GM18505 (cell line): ENCODE measurements around the gene MAML1.
"Not testable (repeated sequence)": the region's sequence is repeated elsewhere in the genome, so short reads cannot be mapped to it uniquely, and the experiment has no call there.

Source experiments
- ATAC-seq: cut with Tn5 transposase; IDR thresholded peaks from one replicate; pipeline ENCODE4 v1.9.1; 2021; ENCODE audit not compliant: unreplicated experiment
- POLR2A ChIP-seq: IDR thresholded peaks from 4 replicates; pipeline ENCODE4 v1.6.1; 2011; ENCODE audit warnings: borderline replicate concordance; ENCODE audit not compliant: insufficient read depth, insufficient read length; ENCODE audit errors: extremely low read depth

The MAML1 gene

DNA sequence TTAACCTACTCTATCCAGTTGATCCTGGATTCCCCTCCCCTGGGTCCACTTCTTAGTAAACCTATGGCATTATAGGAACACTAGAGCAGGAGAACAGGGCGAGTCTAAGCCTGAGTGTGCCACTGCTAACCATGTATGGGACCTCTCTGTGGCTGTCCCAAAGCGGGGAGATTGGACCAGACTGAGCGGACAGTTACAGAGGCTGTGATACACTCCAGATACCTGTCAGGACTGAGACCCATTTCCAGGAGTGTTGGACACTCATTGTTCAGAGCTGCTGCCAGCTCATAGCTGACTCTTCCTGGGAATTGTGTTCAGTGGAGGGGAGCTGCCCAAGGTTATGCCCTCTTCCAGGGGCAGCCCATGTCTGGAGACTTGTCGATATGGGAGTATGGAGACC, 49.2 kb downstream of the MAML1 start:
- no peak for TF ChIP-seq POLR2A

DNA sequence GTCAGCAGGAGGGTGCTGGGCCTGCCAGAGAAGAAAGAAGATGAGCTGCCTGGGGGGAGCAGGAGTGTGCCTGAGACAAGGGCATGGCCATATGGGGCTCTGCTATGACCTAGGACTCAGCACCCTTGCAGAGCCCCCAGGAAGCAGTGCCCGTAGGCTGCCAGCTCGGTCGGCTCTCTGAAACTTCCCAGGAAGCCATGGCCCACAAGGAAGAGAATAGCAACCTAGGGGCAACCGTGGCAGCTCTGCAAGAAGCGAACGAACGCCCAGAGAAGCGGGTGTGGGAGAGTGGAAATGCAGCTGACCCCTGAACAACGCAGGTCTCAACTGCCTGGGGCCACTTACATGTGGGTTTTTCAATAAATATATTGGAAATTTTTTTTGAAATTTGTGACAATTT, 50.5 kb downstream of the MAML1 start:
- no peak for TF ChIP-seq POLR2A
- no peak for ATAC-seq

More for the DNA sequence above, 49.2 kb downstream of the MAML1 start:
- no peak for ATAC-seq

DNA sequence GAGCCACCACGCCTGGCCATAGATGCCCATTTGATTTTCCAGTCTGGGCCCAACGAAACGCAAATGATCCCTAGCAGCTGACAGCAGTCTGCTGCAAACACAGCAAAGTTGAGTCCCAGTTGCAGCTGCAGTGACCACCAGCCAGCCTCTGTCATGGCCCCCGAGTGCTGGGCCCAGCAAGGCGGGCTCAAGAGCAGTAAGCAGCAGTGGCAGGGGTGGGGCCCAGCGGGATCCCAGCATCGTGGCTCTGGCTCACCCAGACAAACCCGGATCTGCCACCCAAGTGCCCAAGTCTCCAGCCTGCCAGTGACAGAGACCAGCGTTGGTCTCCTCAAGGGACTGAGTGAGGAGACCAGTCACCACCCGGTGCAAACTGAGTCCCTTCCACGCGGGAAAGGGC, 54.2 kb downstream of the MAML1 start:
- no peak for ATAC-seq
- TF ChIP-seq POLR2A = no peak

DNA sequence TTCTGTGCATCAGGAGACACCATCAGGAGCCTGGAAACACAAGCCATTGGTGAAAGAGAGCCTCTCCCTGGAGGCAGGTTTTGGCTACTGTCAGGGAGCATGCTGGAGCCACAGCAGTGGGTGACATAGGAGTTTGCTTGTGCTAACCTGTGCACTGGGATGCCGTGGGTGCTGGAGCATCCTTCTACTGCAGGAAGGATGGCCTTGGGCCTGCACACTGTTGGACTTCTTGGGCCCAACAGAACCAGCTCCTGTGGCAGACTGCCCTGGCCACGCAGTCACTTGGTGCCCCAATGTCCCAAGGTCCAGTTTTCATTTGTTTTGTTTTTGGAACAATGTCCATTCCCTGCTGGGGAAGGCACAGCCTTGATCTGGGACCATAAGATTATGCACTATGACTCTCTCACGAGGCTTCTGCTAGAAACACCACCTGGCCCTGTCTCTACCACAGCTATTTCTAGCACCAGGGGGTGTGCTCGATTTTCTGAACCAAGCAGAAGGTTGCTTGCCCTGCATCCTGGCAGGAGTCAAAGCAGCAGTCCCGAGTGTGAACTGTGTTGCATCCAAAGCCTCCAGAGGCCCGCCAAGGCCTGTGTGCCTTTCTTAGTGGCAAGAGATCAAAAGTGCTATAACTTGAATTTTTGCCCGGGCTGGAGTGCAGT, 55.7 kb downstream of the MAML1 start:
- no peak for ATAC-seq

DNA sequence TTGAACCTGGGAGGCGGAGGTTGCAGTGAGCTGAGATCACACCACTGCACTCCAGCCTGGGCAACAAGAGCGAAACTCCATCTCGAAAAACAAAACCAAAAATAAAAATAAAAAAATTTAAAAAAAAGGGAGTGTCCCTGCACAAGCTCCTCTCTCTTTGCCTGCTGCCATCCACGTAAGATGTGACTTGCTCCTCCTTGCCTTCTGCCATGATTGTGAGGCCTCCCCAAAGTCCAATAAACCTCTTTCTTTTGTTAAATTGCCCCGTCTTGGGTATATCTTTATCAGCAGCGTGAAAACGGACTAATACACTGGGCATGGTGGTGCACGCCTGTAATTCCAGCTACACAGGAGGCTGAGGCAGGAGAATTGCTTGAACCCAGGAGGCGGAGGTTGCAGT, 56.7 kb downstream of the MAML1 start:
- ATAC-seq = not testable (repeated sequence)

More for the DNA sequence above, 55.7 kb downstream of the MAML1 start:
- TF ChIP-seq POLR2A = no peak

DNA sequence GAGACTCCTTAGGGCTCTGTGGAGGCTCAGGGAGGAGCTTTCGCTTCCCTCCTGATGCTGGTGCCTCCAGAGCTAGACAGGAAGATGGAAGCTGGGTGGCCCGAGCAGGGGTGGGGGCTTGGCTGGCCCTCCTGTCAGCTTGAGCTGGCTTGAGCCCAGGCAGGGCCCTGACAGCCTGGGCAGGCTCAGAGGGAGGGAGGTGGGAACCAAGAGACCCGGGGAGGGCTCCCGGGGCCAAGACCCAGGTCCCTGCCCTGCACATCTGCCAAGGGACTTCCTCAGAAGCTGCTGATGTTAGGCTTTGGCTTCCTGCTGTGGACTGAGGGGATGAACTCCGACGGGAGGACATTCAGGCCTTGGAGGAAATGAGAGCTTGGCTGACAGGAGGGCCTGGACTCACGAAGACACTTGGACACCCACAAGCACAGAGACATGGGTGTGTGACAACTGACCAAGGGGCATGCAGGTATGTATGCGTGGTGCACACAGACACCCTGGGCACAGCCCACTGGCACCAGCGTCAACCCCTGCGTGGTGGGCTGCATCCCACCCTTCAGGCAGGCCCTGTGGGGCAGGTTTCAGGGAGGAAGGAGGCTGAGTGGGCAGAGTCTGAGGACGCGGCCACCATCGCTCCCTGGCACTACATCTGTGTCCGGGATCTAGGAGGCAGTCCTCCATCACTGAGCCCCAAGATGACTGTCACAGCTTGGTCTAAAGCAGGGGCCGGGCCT, 59.4 kb downstream of the MAML1 start:
- no peak for TF ChIP-seq POLR2A
- ATAC-seq = no peak

DNA sequence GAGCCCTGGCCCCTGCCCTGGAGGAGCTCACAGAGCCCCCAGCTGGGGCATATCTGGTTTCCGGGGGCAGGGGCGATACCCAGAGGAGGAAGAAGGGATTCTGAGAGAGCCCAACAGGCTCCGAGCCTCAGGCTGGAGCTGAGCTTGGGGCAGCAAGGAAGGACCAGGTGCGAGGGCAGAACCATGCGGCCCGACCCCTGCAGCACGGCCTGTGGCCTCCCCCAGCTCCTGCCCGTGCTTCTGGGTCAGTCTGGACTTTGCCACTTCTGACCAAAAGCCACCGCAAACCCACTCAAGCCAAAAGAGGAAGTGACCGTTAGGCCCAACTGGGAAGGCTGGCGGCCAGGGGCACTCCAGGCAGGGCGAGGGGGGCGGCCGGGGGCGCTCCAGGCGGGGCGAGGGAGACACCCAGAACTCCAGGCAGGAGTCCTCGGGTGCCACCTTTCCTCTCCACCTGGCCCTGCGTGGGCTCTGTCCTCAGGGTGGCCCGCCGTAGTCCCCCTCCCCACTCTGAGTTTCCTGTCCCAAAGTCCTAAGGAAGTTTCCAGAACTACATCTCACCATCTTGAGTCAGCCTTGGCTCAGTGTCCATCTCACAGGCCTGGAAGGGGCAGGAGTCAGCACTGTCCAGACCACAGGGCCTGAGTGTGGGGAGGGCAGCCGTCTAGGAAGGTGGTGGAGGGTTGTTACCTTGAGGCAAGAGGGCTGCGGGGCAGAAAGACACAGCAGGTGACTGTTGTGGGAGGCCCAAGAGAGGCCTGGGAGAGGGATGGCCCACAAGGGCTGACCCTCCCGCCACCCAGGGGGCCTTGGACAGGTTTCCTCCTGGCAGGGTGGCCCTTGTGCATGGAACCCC, 60.2 kb downstream of the MAML1 start:
- TF ChIP-seq POLR2A = no peak
- ATAC-seq = no peak

DNA sequence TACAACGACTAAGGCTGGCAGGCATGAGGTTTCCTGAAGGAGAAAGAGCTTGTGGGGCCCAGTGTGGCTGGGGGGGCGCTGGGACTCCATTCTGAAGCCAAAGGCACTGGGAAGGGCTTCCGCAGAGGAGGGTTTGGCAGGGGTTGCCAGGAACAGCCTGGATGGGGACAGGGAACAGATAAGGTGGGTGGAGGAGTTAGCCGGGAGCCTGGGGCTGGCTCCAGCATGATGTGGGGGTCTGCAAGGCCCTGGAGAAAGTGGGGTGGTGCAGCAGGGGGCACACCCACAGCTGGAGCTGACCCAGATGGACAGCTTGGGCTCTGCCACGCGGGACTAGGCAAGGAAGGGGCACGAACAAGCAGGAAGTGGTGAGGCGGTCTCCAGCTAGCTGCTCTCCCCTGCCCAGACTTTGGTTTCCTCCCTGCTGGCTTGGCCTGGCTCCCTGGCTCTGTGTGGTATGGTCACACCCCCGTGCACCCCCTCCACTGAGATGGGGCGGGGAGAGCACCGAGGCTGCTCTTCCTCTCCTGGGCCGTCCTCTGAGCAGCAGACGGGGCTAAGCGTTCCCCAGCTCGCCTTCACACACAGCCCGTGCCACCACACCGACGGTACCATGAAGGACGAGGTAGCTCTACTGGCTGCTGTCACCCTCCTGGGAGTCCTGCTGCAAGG, 61.0 kb downstream of the MAML1 start, which contains the start of gene LTC4S:
TSS of gene LTC4S (plus strand) at position 519 of the 672 bp plus-strand sequence. CDS start at position 614, 95 bp downstream.
- ATAC-seq = no peak
- peak; percentile 14 for TF ChIP-seq POLR2A

DNA sequence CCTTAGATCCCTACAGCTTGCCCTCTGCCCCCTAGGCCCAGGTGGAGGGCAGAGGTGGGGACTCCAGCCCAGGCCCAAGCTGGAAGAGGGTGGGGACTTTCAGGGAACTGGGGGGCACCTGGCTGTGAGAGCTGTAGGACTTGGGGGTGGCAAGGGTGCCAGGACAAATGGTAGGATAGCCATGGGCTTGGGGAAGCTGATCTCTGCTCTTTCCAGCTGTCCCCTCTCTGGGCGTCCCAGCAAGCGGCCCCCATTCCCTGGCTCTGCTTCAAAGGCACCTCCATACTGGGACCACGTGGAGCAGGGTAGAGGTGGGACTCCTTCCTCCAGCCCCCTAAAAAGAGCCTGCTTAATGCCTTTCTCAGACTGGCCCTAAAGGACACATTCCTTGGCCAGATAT, 61.5 kb downstream of the MAML1 start:
- ATAC-seq = no peak
- TF ChIP-seq POLR2A = no peak

DNA sequence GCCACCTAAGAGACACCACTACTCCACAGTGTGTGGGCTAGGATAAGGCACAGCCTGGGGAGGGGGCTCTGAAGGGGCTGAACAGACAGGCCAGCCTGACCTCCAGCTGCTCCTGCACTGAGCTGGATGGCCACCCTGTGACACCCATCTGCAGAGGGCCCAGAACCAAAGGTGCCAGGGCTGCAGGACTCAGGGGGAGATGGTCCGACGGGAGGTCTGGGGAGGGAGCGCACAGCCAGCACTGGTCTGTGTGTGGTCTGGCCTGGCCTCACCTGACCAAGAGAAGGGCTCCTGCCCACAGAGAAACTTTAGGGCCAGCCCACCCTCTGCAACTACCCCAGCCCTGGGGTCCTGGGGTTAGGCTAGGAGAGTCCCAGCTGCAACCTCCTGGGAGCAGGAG, 62.0 kb downstream of the MAML1 start:
- no peak for ATAC-seq
- TF ChIP-seq POLR2A = no peak

DNA sequence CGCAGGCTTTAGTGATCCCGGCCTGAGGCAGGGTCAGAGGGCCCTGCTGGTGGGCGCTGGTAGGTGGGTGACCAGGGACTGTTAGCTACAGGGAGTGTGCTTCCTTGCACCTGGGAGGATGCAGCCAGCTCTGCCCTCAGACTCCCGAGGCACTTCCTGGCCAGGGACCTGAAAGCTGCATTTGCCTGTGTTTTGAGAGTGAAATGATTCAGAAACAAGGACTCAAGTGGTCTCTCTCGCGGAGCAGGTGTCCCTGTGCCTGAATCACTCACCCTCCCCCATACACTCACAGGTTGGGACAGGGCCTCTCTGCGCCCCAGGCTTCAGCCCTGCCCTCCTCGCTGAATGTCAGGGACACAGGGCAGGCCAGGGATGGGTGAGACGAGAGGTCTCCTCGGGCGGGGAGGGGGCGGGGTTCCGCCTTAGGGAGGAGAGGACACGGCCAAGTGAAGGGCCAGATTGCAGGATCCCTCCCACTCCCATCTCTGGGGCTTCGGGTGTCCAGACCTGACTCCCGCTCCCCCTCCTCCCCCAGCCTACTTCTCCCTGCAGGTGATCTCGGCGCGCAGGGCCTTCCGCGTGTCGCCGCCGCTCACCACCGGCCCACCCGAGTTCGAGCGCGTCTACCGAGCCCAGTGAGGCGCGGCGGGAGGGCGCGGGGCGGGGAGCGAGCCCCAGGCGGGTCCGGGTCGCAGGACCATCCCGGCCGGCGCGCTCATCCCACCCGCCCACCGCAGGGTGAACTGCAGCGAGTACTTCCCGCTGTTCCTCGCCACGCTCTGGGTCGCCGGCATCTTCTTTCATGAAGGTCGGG, 62.6 kb downstream of the MAML1 start:
- no peak for ATAC-seq

DNA sequence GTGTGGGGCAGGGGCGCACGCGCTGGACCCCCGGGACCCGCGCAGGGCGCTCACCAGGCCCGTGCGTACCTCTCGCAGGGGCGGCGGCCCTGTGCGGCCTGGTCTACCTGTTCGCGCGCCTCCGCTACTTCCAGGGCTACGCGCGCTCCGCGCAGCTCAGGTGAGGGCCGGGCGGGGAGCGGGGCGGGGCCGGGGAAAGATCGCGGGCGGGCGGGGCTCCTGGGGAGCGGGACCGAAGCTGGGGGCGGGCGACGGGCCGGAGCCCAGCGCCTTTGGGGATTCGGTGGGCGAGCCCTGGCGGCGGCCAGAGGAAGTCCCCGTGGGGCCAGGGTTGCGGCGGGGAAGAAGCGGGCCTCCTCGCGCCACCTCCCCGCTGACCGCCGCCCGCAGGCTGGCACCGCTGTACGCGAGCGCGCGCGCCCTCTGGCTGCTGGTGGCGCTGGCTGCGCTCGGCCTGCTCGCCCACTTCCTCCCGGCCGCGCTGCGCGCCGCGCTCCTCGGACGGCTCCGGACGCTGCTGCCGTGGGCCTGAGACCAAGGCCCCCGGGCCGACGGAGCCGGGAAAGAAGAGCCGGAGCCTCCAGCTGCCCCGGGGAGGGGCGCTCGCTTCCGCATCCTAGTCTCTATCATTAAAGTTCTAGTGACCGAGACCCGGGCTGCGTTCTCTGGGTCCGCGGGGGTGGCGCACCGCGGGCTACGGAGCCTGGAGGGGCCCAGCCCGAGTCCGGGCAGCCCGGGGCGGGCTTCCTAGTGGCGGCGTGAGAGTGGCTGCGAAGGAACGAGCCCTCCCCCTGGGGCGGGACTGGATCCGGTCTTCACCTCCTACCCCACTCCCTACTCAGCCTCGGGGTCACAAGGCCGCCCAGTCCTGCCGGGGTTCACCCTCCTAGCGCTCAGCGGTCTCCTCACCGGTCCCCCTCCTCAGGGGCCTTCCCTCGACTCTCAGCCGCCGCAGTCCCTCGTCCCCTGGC, 63.5 kb downstream of the MAML1 start:
- peak; percentile 68 for ATAC-seq
- peak; percentile 83 for TF ChIP-seq POLR2A

More for the DNA sequence above, 62.6 kb downstream of the MAML1 start:
- TF ChIP-seq POLR2A = peak; percentile 10
